GM18873 (cell line): ENCODE results near the gene FHIT.
"Not testable (repeated sequence)": the region's sequence is repeated elsewhere in the genome, so short reads cannot be mapped to it uniquely, and the experiment has no call there.

ENCODE experiments used
- ATAC-seq: cut with Tn5 transposase; IDR thresholded peaks from one replicate; pipeline ENCODE4 v1.9.1; 2021; ENCODE audit warnings: mild to moderate bottlenecking, moderate library complexity, moderate number of reproducible peaks; ENCODE audit not compliant: unreplicated experiment, low FRiP score

Gene FHIT

GRCh38 chr3:61231693-61232092, 19.6 kb downstream of the FHIT start:
- ATAC-seq = no peak

- ATAC-seq = no peak
Measured at GRCh38 chr3:61227799-61228198, 23.5 kb downstream of the FHIT start.

- ATAC-seq = no peak
Measured at GRCh38 chr3:61226166-61226686, 25.0 kb downstream of the FHIT start.

- ATAC-seq = no peak
Measured at GRCh38 chr3:61224823-61225222, 26.4 kb downstream of the FHIT start.

GRCh38 chr3:61223451-61223850, 27.8 kb downstream of the FHIT start:
- ATAC-seq = no peak

GRCh38 chr3:61222467-61222866, 28.8 kb downstream of the FHIT start:
- no peak for ATAC-seq

GRCh38 chr3:61221759-61222362, 29.4 kb downstream of the FHIT start:
- no peak for ATAC-seq

GRCh38 chr3:61218504-61218903, 32.7 kb downstream of the FHIT start:
- ATAC-seq = no peak

- not testable (repeated sequence) for ATAC-seq
Measured at GRCh38 chr3:61216171-61216570, 35.1 kb downstream of the FHIT start.

GRCh38 chr3:61202086-61202485, 49.2 kb downstream of the FHIT start:
- ATAC-seq = no peak

- ATAC-seq = no peak
Measured at GRCh38 chr3:61201071-61201470, 50.2 kb downstream of the FHIT start.

- ATAC-seq = no peak
Measured at GRCh38 chr3:61200270-61200669, 51.0 kb downstream of the FHIT start.

- no peak for ATAC-seq
Measured at GRCh38 chr3:61199843-61200242, 51.4 kb downstream of the FHIT start.

- ATAC-seq = no peak
Measured at GRCh38 chr3:61194892-61195538, 56.2 kb downstream of the FHIT start.

GRCh38 chr3:61192222-61192621, 59.0 kb downstream of the FHIT start:
- ATAC-seq = no peak

GRCh38 chr3:61190205-61190604, 61.0 kb downstream of the FHIT start:
- ATAC-seq = not testable (repeated sequence)

- no peak for ATAC-seq
Measured at GRCh38 chr3:61186030-61186429, 65.2 kb downstream of the FHIT start.

GRCh38 chr3:61184956-61185355, 66.3 kb downstream of the FHIT start:
- no peak for ATAC-seq

GRCh38 chr3:61182662-61183061, 68.6 kb downstream of the FHIT start:
- no peak for ATAC-seq

- peak; percentile 93 for ATAC-seq
Measured at GRCh38 chr3:61181874-61182273, 69.4 kb downstream of the FHIT start.

- ATAC-seq = no peak
Measured at GRCh38 chr3:61180206-61180605, 71.0 kb downstream of the FHIT start.

- ATAC-seq = no peak
Measured at GRCh38 chr3:61178167-61178566, 73.1 kb downstream of the FHIT start.
